ENCODE results near the gene SPACA9. TPM values are rescaled to one million over a fixed set of nuclear protein-coding genes. Genes with fewer than 3 reads are reported as not detected.

Gene SPACA9
- total RNA-seq, 1 donor from 2014 or later, result 5.7 TPM

DNA sequence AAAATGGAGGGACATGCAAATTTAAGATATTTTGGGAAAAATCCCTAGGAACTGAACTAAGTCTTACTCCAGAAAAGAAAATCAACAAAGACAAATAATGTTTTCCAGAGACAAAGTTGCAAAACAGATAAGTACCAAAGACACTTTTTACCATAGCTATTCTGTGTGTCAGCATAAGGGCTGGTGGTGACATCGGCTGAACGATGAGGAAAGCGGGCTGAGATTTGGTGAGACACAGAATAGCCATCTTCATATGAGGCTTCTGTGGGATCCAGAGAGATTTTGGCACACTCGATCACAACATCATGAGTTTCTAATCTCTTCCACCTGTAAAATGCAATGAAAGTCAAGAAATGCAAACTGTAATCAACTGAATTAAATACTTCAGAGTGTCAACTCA, 33.4 kb downstream of the SPACA9 start:
- Histone ChIP-seq H3K27ac (replicated peaks) (no peak overlapping the region), H3K9me3 (replicated peaks) (peaks cover 7% of the 10 kb centered on the region), H3K4me1 (peaks cover 8% of the 10 kb centered on the region), H3K4me3 (no peak overlapping the region), H3K27me3 (ENCODE audit: low read depth) (no peaks in the 10 kb centered on the region), H3K36me3 (peaks cover 90% of the 10 kb centered on the region)
- TF ChIP-seq, protein P1, sequence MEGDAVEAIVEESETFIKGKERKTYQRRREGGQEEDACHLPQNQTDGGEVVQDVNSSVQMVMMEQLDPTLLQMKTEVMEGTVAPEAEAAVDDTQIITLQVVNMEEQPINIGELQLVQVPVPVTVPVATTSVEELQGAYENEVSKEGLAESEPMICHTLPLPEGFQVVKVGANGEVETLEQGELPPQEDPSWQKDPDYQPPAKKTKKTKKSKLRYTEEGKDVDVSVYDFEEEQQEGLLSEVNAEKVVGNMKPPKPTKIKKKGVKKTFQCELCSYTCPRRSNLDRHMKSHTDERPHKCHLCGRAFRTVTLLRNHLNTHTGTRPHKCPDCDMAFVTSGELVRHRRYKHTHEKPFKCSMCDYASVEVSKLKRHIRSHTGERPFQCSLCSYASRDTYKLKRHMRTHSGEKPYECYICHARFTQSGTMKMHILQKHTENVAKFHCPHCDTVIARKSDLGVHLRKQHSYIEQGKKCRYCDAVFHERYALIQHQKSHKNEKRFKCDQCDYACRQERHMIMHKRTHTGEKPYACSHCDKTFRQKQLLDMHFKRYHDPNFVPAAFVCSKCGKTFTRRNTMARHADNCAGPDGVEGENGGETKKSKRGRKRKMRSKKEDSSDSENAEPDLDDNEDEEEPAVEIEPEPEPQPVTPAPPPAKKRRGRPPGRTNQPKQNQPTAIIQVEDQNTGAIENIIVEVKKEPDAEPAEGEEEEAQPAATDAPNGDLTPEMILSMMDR (IDR thresholded peaks at IDR 0.05; ENCODE audit: borderline replicate concordance), result no peak
- intact Hi-C loops (cut with micrococcal nuclease), result no loop called here
- no peak for DNase-seq

DNA sequence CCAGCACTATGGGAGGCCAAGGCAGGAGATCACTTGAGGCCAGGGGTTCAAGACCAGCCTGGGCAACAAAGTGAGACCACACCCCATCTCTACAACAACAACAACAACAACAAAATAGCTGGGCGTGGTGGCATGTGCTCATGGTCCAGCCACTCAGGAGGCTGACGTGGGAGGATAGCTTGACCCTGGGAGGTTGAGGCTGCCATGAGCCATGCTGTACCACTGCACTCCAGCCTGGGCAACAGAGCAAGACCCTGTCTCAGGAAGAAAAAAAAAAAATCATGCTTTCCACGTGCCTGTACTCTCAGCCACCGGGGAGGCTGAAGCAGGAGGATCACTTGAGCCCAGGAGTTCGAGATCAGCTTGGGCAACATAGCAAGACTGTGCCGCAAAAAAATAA, 36.2 kb downstream of the SPACA9 start:
- Histone ChIP-seq H3K9me3 (replicated peaks) (peaks cover 7% of the 10 kb centered on the region), H3K4me3 (no peak overlapping the region), H3K4me1 (peaks cover 13% of the 10 kb centered on the region), H3K36me3 (peaks cover 90% of the 10 kb centered on the region), H3K27me3 (ENCODE audit: low read depth) (no peaks in the 10 kb centered on the region), H3K27ac (replicated peaks) (no peak overlapping the region)
- TF ChIP-seq, protein P1 (IDR thresholded peaks at IDR 0.05; ENCODE audit: borderline replicate concordance), result no peak
- intact Hi-C loops (cut with micrococcal nuclease), result no loop called here
- DNase-seq, result no peak

DNA sequence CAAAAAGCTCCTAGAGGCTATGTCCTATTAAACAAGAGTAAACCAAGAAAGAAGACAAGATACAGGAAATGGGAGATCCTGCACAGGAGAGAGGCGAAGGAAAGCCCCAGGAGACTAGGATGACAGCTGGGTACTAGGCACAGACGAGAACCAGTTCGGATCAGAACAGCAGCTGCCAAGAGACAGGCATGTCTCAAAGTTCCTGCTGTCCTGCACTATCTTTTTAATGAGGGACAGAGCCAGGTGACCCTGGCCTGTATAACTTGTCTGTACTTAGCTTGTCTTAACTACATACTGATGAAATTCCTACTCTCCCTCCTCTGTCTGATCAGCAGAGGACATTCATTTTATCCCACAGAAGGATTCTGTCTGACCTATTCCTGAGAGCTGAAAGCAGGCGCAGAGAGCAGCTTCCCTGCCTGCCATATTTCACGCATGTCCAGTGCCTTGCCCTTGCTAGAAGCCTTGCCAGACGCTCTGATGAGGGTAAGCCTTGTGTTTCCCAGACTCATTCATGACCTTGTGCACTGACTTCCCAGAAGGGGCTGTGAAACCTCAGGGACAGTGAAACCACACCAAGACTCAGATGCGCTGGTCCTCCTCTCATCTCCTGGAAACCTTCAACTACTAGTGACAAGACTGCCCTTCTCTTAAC, 41.0 kb downstream of the SPACA9 start:
- peaks cover 98% of the 10 kb centered on the region for H3K36me3 ChIP-seq
- no peak for DNase-seq
- no peaks in the 10 kb centered on the region for H3K27me3 ChIP-seq (ENCODE audit: low read depth)
- TF ChIP-seq, protein P1 (IDR thresholded peaks at IDR 0.05; ENCODE audit: borderline replicate concordance), result no peak
- H3K27ac ChIP-seq (replicated peaks), result peak overlapping the region; percentile 53
- H3K4me1 ChIP-seq, result peaks cover 14% of the 10 kb centered on the region
- H3K9me3 ChIP-seq (replicated peaks), result peaks cover 7% of the 10 kb centered on the region
- intact Hi-C loops (cut with micrococcal nuclease), result no loop called here
- no peak overlapping the region for H3K4me3 ChIP-seq

DNA sequence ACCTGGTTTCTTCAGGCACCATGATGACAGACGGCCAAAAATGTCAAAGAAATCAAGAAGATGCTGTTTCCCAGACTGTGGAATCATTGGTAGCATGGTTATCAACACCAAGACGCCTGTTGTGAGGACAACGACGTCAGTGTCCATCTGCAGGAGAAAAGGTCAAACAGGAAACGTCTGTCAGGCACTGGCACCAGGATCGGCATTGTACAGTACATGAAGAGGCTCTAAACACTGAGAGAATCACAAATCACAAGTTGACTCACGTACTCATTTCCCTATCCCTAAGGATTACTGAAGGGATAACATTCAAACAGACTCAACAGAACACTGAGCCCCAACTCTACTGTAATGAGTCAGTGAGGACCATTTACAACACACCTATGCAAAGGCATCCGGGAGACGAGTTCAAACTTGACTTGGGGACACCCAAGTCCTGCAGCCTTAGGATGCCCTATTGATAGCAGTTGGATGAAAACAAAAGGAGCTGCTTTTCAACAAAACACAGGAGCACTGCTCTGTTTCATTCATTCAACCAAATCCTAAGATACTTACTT, 44.7 kb downstream of the SPACA9 start:
- intact Hi-C loops (cut with micrococcal nuclease), result no loop called here
- TF ChIP-seq, protein P1 (IDR thresholded peaks at IDR 0.05; ENCODE audit: borderline replicate concordance), result no peak
- H3K27ac ChIP-seq (replicated peaks), result no peak overlapping the region
- peaks cover 14% of the 10 kb centered on the region for H3K4me1 ChIP-seq
- peaks cover 97% of the 10 kb centered on the region for H3K36me3 ChIP-seq
- H3K9me3 ChIP-seq (replicated peaks), result no peaks in the 10 kb centered on the region
- no peak for DNase-seq
- no peak overlapping the region for H3K4me3 ChIP-seq
- H3K27me3 ChIP-seq (ENCODE audit: low read depth), result no peaks in the 10 kb centered on the region

DNA sequence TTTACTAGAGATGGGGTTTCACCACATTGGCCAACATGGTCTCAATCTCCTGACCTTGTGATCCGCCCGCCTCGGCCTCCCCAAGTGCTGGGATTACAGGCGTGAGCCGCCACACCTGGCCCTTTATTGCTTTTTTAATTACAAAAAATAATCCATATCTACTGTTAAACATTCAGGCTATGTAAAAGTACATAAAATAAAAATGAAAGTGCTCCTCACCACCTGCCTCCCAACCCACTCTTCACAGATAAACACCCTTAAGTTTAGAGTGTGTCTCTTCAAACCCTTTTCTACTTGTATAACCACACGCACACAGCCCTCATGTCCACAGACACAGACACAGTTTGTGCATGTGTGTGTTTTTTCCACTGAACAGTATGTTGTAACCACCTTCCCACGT, 49.0 kb downstream of the SPACA9 start:
- H3K9me3 ChIP-seq (replicated peaks), result no peaks in the 10 kb centered on the region
- H3K4me3 ChIP-seq, result no peak overlapping the region
- no peaks in the 10 kb centered on the region for H3K27me3 ChIP-seq (ENCODE audit: low read depth)
- DNase-seq, result no peak
- intact Hi-C loops (cut with micrococcal nuclease), result no loop called here
- H3K36me3 ChIP-seq, result peaks cover 73% of the 10 kb centered on the region
- H3K27ac ChIP-seq (replicated peaks), result no peak overlapping the region
- TF ChIP-seq, protein P1 (IDR thresholded peaks at IDR 0.05; ENCODE audit: borderline replicate concordance), result no peak
- no peaks in the 10 kb centered on the region for H3K4me1 ChIP-seq
